Measurements from ENCODE around the gene BABAM2.
"Not testable (repeated sequence)": the region's sequence is repeated elsewhere in the genome, so short reads cannot be mapped to it uniquely, and the experiment has no call there.

Gene BABAM2

DNA sequence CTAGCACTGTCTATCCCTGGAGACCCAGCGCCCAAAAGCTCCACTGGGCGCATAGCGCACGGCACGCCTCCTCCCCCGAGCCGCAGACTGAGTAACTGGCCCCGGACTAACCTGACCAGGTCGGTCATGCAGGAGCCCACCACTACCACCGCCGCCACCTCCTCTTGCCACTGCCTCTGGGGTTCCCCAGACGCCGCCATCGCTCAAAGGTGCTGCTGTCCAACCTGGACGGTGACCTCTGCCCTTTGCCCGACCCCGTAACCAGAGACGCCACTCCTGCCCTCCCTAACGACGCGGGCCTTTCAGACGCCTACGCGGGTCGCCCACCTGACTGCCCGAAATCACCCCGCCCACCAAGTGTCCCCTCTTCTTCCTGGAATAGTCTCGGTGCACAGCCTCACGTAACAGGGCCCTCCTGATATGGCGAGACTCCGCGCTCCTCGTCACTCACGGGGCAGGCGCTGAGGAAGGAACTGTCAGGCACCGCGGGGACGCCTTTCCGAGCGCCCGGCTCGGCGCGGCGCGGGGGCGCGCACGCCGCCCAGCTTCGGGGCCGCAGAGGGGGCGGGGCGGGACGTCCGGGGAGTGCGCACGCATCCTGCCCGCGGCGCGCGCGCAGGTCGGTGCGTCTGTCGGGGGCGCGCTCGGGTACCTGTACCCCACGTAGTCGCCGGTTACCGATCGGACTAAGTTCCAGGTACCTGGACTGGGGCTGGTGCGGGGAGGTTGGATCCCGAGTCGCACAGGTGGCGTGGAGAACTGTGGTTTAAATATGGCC, at the start of gene BABAM2, which contains the start of gene RBKS:
BABAM2 (plus strand) TSS at position 584 of the 778 bp plus-strand sequence. CDS start 3,828 bp downstream, outside the sequence.
RBKS (minus strand) TSS at position 242 of the 778 bp plus-strand sequence; CDS start at position 200, 42 bp downstream.
- intact Hi-C loops (cut with DNase I) = loop anchor here (2.0 kb wide), 1 partner anchor 504 kb away; no protein-coding TSS in a partner anchor
- peak; percentile 68 to 97 (median 80) for DNase-seq

DNA sequence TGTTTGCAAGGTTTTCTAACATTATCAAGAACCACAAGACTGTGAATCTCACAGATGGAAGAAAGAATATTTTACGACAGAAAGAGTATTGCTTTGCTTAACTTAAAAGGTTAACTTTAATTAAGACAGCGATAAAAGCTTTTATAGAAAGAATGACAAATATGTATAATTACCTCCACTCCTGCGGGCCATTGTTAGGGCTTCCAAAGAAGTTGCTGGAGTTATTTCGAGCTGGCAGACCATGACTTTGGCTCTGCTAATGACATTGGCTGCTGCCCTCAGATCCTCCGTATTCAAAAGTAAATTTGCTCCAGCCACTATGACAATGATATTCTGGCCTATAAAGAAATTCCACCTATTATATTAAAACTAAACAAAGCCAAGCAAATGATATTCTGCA, 47.6 kb upstream of the BABAM2 start:
- intact Hi-C loops (cut with DNase I) = no loop called here
- no peak for DNase-seq

DNA sequence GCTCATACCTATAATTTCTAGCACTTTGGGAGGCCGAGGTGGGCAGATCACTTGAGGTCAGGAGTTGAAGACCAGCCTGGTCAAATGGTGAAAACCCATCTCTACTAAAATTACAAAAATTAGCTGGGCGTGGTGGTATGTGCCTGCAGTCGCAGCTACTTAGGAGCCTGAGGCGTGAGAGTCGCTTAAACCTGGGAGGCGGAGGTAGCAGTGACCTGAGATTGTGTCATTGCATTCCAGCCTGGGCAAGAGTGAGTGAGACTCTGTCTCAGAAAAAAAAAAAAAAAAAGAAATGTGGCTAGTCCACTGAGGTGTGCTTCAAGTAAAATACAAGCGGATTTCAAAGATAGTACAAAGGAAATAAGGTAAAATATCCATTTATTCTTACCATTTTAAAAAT, 46.5 kb upstream of the BABAM2 start:
- DNase-seq = no peak
- intact Hi-C loops (cut with DNase I) = no loop called here

DNA sequence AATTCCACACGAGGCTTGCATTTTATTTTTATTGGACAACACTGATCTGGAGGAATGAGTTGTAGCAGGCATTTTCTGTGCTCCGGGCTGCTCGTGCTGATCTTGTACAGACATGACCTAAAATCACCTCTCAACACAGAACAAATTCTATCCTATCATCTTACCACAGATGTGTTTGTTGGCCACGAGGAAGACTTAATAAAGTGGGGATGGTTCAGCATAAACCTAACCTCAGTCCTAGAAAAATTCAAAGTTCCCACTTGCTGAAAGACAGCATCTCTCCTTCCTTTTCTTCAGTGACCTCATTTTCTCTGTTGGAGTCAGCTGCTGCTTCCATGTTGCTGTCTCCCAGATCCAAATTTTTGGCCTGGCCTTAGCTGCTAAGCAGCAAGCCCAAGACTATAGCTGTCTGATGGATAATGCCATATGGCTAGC, 45.7 kb upstream of the BABAM2 start:
- intact Hi-C loops (cut with DNase I) = no loop called here
- no peak for DNase-seq

DNA sequence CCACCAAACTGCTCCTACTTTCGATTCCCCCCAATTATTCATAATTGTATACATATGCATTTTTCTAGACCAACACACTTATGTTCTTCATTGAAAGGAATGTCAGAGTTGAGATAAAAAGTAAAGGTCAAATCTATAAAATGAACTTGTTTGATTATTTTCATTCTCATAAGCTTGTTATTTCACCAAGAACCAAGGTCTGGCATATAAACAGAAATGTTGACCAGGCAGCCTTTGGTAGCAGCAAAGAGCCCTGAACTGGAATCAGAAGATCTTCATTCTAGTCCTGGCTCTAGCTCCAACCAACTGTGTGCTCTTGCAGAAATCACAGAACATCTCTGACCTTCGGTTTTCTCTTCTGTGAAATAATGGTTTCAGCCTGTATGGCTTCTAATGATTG, 43.2 kb upstream of the BABAM2 start:
- intact Hi-C loops (cut with DNase I) = no loop called here
- DNase-seq = no peak

DNA sequence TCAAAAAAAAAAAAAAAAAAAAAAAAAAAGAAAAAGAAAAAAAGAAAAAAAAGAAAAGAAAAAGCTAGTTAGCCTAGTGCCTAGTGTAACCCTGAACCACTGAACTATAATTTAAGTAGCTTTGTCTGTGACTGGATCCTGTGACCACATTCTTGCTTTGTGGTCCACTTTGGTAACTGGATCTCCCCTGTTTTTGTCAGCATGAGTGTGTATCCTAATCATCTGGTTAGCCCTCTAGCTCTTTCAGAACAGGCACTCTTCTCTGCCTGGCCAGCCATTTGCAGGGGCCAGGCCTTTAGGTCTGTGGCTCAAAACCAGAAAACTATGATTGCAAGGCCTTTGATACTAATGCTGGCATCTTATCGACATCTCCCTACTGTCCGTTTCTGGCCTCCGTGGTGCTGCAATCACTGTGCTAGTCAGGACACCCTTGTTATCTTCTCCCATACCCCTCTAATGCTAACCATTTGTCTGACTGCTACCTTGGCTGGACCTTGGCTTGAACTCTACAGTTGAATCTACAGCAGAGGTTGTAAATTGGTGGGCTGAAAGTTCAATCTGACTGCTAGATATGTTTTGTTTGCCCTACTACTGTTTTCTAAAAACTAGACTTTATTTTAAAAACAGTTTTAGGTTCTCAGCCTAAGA, 40.8 kb upstream of the BABAM2 start:
- no peak for DNase-seq
- intact Hi-C loops (cut with DNase I) = no loop called here

DNA sequence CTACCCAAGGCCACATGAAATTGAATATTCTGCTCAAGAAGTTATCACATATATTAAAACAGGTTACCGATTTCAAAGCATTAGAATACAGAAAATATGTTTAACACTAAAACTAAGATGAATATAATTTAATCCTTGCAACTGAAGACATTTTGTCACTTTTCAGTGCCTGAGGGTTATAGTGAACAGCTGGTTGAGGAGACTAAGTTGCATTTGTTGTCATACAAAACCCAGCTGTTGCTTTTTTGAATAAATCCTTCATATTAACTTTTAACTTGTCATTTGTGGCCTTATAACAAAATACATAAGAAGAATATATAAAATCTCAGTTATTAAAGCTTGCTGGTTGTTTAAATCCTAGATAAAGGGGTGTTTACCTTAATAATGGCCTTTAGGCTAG, 37.8 kb upstream of the BABAM2 start:
- DNase-seq = no peak
- intact Hi-C loops (cut with DNase I) = no loop called here

DNA sequence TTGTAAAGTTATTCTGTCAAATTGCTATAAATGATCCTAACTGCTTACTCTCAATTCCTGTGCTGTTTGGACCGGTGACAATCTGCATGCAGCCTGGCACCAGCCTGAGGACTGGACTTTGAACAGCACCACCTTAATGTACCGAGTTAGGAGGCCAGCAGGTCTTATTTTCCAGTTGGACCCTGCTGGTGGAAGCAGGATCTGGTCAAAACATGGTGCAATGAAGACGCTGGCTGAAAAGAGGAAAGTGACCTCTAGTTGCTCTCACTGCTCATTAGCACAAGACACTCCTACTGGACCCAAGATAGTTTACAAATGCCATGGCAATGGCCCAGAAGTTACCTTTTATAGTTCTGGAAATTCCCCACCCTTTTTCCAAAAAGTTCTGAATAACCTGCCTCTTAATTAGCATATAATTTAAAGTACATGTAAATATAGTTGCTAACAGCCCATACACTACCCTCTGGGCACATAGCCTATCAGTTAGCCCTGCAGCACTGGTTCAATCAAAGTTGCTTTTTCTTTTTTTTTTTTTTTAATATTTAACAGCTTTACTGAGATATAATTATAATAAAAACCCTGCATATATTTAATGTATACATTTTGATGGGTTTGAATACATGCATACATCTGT, 36.2 kb upstream of the BABAM2 start:
- intact Hi-C loops (cut with DNase I) = no loop called here
- DNase-seq = no peak

DNA sequence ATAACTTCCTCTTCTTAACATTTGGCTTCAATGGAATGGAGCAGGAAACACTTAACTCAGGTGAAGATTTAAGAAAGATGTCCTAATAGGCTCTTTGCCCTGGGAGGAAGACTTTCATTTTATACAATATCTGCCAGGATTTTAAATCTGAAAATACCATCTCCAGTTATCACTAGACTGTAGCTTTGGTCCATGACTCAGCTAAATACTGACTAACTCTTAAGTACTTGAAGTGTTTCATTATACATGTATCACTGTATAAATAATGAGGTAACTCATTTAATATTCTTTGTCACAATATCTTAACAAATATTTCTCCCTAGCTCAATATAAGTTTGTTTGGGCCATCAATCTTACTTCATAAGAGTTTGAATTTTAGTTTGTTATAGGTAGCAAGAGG, 35.1 kb upstream of the BABAM2 start:
- intact Hi-C loops (cut with DNase I) = no loop called here
- no peak for DNase-seq

DNA sequence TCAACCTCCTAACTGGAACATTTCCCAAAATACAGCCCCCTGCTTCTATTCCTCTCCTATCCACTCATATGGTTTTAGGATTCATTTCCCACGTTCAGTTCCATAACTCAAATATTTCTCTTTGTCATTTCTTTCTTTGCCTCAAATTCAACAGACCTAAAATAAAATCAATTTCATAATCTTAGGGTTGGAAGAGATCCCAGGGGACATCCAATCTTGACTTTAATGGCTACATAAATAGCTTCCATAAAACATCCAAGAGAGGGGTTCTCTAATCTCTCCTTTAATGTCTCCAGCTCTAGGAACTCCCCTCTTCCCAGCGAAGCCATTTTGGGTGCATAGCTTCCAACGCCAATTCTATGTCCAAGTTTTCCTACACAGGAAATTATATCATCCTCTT, 34.1 kb upstream of the BABAM2 start:
- no peak for DNase-seq
- intact Hi-C loops (cut with DNase I) = no loop called here

DNA sequence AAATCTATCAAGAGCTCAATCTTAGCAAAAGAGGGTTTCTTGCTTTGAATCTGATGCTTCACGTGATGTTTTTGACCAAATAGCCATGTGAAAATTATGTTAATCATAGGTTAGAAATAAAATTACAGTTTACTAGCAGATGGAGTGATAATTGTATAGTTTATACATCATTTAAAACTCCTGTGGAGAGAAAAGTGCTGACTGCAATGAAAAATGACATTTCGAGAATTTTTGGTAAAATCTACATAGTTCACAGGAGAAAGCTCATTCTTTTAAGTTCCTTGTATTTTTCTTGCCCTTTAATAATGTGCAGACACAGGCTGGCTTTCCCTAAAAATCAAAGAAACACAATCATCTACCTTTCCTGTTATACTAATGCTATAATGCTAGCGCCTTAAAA, 33.6 kb upstream of the BABAM2 start:
- no peak for DNase-seq
- intact Hi-C loops (cut with DNase I) = no loop called here

DNA sequence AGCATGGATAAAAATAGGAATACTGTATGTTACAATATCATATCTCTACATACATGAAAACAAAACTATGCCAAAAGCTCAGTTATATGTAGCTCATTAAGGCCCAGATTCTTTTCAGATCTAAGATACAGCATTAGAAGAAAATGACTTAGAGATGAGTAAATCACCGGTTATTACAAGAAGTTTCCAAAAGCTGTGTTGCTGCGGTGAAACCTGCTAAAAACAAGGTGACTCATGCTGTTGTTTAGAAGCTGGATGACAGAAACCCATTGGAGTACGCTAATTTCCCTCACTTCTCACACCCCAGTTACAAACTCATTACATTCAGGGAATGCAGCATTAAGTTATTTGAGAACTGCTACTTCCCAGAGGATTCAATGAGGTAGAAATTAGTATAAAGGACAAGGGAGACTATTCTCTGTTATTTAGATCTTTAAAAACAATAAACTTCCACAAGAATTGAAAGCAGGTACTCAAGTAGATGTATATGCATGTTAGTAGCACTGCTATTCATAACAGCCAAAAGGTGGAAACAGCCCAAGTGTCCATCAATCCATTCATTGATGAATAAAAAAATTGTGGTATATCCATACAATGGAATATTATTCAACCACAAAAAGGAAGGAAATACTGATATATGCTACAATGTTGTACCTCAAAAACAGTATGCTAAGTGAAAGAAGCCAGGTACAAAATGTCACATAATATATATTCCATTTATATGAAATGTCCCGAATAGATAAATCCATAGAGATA, 32.9 kb upstream of the BABAM2 start:
- intact Hi-C loops (cut with DNase I) = no loop called here
- DNase-seq = no peak

DNA sequence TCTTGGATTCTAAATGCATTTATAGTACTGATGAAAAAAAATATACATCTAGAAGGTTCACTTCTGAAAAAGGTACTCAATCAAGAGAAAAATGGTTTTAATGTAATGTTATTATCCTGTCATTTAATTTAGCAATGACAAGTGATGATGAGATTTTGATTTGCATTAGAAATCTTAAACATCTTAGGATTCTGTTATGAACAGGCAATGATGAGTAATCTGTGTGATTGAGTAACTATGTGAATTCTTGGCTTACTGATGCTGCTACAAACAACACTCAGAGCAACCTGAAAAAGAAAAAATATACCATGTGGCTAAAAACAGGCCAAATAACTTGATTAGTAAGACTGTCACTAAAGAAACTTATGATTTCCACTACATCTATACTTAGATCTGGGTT, 30.4 kb upstream of the BABAM2 start:
- intact Hi-C loops (cut with DNase I) = no loop called here

DNA sequence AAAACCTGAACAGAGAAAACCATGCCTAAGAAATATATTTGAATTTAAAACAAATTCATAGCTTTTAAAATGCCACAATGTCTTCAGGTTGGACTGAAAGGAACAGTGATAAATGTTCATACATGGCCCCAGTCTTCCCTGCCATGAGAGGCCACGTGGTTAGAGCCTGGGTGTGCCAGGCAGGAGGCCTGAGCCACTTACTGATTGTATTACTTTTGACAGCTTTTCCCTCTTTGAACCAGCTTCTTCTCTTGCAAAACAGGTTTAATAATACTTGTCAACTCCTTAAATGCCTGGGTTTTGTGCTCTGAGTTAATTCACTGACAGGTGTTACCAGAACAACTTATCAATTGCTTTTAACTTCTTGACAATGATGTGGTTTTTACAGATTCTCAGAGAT, 27.4 kb upstream of the BABAM2 start:
- no peak for DNase-seq

More for the DNA sequence above, 30.4 kb upstream of the BABAM2 start:
- DNase-seq = no peak

DNA sequence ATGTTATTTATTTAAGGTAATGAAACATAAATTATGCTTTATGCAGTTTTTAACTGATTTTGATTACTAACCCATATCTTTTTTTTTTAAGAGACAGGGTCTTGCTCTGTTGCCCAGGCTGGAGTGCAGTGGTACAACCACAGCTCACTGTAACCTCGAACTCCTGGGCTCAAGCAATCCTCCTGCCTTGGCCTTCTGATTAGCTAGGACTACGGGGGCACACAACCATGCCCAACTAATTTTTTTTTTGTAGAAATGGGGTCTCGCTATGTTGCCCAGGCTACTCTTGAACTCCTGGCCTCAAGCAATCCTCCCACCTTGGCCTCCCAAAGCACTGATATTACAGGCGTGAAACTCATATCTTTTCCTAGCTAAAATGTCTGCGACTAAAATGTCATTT, 26.6 kb upstream of the BABAM2 start:
- intact Hi-C loops (cut with DNase I); DNase-seq: not testable (repeated sequence)

More for the DNA sequence above, 27.4 kb upstream of the BABAM2 start:
- intact Hi-C loops (cut with DNase I) = no loop called here

DNA sequence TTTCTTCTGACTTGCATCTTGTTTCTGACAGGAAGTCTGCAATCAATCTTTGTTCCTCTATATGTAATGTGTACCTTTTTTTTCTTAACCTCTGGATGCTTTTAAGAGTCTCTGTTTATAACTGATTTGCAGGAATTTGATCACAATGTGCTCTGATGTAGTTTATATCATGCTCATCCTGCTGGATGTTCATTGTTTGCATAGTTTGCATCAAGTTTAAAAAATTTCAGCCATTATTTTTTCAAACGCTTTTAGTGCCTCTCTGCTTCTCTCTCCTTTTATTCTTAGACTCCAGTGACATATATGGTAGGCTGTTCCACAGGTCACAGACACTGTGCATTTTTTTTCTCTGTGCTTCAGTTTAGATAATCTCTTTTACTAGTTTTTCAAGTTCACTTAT, 24.3 kb upstream of the BABAM2 start:
- intact Hi-C loops (cut with DNase I) = no loop called here
- DNase-seq = no peak

DNA sequence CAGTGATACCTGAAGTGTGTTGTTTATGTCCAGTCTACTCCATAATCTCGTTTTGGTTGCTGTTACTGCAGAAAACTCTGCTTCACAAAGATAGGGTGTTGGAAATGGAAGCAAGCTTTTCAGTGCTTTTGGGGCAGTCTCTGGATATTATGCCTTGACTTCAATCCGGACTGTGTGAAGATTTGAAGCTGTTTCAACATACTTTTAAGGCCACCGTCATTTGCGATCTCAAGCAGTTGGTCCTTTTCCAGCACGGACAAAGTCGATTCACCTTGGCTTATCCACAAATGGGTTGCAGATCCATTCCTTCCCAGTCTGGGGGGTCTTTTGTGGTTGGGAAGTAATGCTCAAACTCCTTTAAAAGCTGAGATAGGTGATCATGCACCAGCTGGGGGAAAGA, 20.8 kb upstream of the BABAM2 start:
- intact Hi-C loops (cut with DNase I) = no loop called here
- no peak for DNase-seq

DNA sequence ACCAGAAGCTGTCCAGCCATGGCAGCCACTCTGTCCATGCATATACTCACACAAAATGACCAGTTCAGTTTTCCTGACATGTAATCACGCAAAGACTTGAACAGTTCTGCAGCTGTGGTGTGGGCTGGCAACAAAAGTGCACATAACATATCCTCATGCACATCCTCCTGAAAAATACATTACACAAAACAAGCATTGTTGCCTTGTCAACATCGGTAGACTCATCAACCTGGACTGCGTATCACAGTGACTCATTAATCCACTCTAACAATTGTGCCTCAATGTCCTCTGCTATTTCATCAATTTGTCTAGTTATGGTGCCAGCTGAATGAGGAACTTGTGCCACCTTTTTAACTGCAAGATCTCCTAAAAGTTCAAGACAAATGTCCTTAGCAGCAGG, 19.8 kb upstream of the BABAM2 start:
- DNase-seq = no peak

DNA sequence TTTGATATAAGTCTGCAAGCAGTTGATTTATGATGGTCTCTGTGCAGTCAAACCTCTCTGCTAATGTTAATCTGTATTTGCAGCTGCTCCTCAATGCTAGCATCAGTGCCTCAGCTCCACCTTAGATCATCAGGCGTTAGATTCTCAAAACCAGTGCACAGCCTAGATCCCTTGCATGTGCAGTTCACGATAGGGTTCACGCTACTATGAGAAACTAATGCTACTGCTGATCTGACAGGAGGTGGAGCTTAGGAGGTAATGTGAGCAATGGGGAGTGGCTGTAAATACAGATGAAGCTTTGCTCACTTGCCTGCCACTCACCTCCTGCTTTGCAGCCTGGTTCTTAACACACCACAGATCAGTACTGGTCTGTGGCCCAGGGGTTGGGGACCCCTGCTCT, 18.7 kb upstream of the BABAM2 start:
- no peak for DNase-seq
- intact Hi-C loops (cut with DNase I) = no loop called here

More for the DNA sequence above, 19.8 kb upstream of the BABAM2 start:
- intact Hi-C loops (cut with DNase I) = no loop called here

DNA sequence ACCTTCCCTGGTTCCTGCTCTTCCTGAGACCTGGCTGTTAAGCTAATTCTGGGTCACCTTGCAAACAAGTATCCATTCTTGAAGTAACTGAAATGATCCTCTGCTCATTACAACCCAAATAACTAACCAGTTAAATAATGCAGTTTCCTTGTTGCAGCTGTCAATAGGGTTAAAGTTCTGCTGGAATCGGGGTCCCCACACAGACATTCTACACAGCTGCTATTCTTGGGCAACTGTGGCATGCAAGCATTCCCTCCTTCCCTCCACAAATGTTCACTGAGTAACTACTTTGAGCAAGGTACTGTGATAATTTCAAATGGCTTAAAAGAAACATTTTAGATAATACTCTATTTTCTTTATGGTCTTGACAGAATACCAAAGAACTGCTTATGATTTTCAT, 17.4 kb upstream of the BABAM2 start:
- no peak for DNase-seq
- intact Hi-C loops (cut with DNase I) = no loop called here
